ENCODE data around the gene MTFMT.

The MTFMT gene

GRCh38 chr15:64981812-64982431 is 47.5 kb downstream of the MTFMT start:
- DNase-seq, result no peak

DNA sequence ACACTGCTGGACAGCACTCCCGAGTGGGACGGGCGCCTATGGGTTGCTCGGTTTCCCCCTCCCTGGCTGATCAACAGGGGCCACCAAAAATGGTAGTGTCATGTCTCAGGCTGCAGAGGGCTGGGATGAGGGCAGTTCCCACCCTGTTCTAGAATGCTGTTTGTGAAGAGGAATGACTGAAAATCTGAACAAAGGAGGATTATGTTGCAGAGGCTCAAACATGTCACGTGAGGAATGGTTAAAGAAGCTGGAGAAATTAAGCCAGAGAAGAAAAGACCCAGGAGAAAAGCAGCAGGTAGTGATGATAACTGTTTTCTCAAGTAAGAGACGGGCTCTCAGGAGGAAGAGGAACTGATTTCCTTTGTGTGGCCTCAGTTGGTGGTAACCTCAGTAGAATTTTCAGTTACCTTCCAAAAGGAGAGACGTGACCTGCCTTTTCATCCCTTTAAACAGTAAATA is 50.2 kb downstream of the MTFMT start:
- DNase-seq, result no peak

- DNase-seq, result no peak
Observed at GRCh38 chr15:64975390-64975789, 54.0 kb downstream of the MTFMT start.

DNA sequence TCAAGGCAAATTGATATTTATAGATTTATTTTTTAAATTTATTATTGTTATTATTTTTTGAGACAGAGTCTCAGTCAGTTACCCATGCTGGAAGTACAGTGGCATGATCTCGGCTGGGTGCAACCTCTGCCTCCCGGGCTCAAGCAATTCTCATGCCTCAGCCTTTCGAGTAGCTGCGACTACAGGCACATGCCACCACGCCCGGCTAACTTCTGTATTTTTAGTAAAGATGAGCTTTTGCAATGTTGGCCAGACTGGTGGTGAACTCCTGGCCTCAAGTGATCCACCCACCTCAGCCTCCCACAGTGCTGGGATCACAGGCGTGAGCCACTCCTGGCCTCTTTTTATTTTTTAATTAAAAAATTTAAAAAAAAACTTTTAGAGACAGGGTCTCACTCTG is 58.7 kb downstream of the MTFMT start:
- no peak for DNase-seq

DNA sequence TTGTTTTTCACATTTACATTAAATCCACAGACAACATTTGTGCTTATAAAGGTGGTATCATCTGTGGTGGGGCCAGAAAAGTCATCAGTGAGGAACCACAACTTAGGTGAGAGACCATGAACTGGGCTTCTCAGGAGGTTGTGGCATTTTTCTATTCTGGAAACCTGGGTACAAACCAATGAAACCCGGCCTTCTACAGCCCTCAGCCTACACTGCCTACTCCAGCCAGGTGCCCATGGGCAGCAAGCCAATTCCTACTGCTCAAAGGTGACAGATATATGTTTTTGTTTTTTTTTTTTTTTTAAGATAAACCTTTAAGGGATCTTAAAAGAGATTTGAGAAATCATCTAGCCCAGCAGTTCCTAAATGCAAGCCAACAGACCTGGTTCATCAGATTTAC is 60.0 kb downstream of the MTFMT start:
- DNase-seq, result no peak

DNA sequence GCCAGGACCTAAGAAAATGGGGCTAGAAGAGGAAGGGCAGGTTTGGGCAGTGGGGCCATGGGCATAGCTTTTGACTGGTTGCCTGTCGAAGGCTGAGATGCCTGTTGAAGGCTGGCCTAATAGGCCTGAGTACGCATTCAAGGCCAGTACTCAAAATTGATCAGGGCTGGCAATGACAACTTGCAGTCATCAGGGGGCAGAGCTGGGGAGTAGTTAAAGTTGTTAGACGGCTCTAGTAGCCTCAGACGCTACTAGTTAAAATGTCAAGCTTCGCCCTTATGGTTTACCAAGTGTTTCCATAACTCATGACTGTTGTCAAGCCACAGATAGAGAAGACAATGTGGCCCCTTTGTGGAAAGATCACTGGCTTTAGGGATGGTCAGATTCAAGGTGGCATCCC is 68.4 kb downstream of the MTFMT start:
- DNase-seq, result no peak

DNA sequence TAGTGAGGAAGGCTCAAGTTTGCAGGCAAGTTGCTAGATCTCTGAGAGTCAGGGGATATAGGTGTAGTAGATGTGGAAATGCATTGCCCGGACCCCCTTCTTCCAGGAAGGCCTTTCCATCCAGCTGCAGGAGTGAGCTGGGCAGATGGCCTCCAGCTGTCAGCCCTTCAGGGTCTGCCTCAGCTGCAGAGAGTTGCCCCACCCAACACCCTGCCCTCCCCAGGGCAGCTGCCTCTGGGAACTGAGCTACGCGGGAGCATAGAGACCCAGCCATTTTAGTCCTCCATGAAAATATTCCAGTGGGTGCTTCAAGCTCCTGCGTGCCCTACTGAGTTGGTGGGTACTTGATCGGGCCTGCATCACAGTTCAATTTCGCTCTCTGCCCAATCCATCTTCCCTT is 69.3 kb downstream of the MTFMT start:
- DNase-seq, result no peak

GRCh38 chr15:64959128-64959527 is 70.3 kb downstream of the MTFMT start:
- DNase-seq, result no peak

GRCh38 chr15:64954395-64954794 is 75.0 kb downstream of the MTFMT start:
- no peak for DNase-seq

DNA sequence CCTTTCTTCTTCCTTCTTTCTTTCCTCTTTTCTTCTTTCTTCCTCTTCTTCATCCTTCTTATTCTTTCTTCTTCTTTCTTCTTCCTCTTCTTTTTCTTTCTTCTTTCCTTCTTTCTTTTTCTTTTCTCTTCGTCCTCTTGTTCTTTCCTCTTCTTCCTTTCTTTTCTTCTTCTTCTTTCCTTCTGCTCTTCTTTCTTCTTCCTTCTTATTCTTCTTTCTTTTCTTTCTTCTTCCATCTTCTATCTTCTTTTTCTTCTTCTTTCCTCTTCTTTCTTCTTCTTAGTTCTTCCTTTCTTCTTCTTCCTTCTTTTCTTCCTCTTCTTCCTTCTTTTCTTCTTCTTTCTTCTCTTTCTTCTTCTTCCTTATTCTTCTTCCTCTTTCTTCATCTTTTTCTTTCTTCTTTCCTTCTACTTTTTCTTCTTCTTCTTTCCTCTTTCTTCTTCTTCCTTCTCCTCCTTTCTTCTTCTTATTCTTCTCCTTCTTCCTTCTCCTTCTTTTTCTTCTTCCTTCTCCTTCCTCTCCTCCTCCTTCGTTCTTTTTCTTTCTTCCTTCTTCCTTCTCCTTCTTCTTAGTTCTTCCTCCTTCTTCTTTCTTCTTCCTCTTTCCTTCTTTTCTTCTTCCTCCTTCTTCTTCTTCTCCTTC is 77.5 kb downstream of the MTFMT start:
- DNase-seq, result no peak

Data from NCI-H226 (cell line).